Measurements from ENCODE around the gene ACR. TPM values are rescaled to one million over a fixed set of nuclear protein-coding genes. Genes with fewer than 3 reads are reported as not detected.

The ACR gene
- total RNA-seq, 1 donor from 2014 or later = not detected

- H3K27me3 Mint-ChIP-seq (ENCODE audit: low read depth, unreplicated experiment) = peaks cover 51% of the 10 kb centered on the region
- FAIRE-seq (no peak), DNase-seq (ENCODE audit: low read depth) (no peak)
- H3K36me3 Mint-ChIP-seq (ENCODE audit: low read depth, unreplicated experiment) = peaks cover 45% of the 10 kb centered on the region
- no peaks in the 10 kb centered on the region for H3K27me3 ChIP-seq (ENCODE audit: insufficient read depth, low read length)
- peaks cover 5% of the 10 kb centered on the region for H3K4me1 Mint-ChIP-seq (ENCODE audit: low read depth, unreplicated experiment)
- no peaks in the 10 kb centered on the region for H3K4me1 ChIP-seq (ENCODE audit: insufficient read depth, low read length)
- H3K27ac Mint-ChIP-seq (ENCODE audit: unreplicated experiment) = no peak overlapping the region
- H3K4me3 Mint-ChIP-seq (ENCODE audit: unreplicated experiment) = no peak overlapping the region
- peaks cover 8% of the 10 kb centered on the region for H3K9me3 Mint-ChIP-seq (ENCODE audit: unreplicated experiment)
- no peaks in the 10 kb centered on the region for H3K36me3 ChIP-seq (ENCODE audit: insufficient read depth, low read length)
- no peak for TF ChIP-seq EZH2 (IDR thresholded peaks at IDR 0.05; ENCODE audit: insufficient read depth, low read length)
- TF ChIP-seq CTCF (IDR thresholded peaks at IDR 0.05; ENCODE audit: insufficient read depth, low read depth, low read length) = no peak
- peaks cover 12% of the 10 kb centered on the region for H4K20me1 ChIP-seq (ENCODE audit: insufficient read depth, low read length)
- no peaks in the 10 kb centered on the region for H3K9me3 ChIP-seq (ENCODE audit: insufficient read depth, low read depth, low read length)
- H3K79me2 ChIP-seq (ENCODE audit: insufficient read depth, low read length) = no peaks in the 10 kb centered on the region
- no peak overlapping the region for H3K9ac ChIP-seq (ENCODE audit: low read length)
- H3K4me3 ChIP-seq (ENCODE audit: insufficient read depth, low read depth, low read length) = no peak overlapping the region
- no peak overlapping the region for H3K4me2 ChIP-seq (ENCODE audit: low read length)
- H2AFZ ChIP-seq (ENCODE audit: low read depth, low read length) = no peak overlapping the region
- no peak overlapping the region for H3K27ac ChIP-seq (ENCODE audit: low read depth, low read length)
Measured at GRCh38 chr22:50721257-50721844, 16.7 kb upstream of the ACR start.

DNA sequence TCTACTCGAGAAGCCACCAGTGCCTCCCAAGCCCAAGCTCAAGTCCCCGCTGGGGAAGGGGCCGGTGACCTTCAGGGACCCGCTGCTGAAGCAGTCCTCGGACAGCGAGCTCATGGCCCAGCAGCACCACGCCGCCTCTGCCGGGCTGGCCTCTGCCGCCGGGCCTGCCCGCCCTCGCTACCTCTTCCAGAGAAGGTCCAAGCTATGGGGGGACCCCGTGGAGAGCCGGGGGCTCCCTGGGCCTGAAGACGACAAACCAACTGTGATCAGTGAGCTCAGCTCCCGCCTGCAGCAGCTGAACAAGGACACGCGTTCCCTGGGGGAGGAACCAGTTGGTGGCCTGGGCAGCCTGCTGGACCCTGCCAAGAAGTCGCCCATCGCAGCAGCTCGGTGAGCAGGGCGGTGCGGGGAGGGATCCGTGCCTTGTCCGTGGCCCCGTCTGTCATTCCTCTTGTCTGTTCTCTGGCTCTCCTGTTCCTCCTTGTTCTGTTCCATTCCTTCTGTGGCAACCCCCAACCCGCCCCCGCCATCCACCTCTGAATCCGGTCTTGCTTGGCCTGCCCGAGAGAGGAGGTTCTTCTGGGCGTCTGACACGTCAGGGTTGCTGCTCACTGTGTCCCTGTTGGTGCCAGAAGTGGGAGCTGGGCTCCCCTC, 15.8 kb upstream of the ACR start:
- no peak overlapping the region for H3K4me3 ChIP-seq (ENCODE audit: insufficient read depth, low read depth, low read length)
- H3K9ac ChIP-seq (ENCODE audit: low read length) = no peak overlapping the region
- H3K4me3 Mint-ChIP-seq (ENCODE audit: unreplicated experiment) = no peak overlapping the region
- no peak for DNase-seq (ENCODE audit: low read depth)
- no peaks in the 10 kb centered on the region for H3K36me3 ChIP-seq (ENCODE audit: insufficient read depth, low read length)
- H3K27me3 Mint-ChIP-seq (ENCODE audit: low read depth, unreplicated experiment) = peaks cover 45% of the 10 kb centered on the region
- peaks cover 14% of the 10 kb centered on the region for H4K20me1 ChIP-seq (ENCODE audit: insufficient read depth, low read length)
- H3K4me2 ChIP-seq (ENCODE audit: low read length) = no peak overlapping the region
- no peak overlapping the region for H2AFZ ChIP-seq (ENCODE audit: low read depth, low read length)
- peaks cover 45% of the 10 kb centered on the region for H3K36me3 Mint-ChIP-seq (ENCODE audit: low read depth, unreplicated experiment)
- no peak overlapping the region for H3K27ac ChIP-seq (ENCODE audit: low read depth, low read length)
- H3K79me2 ChIP-seq (ENCODE audit: insufficient read depth, low read length) = no peaks in the 10 kb centered on the region
- TF ChIP-seq CTCF (IDR thresholded peaks at IDR 0.05; ENCODE audit: insufficient read depth, low read depth, low read length) (no peak), EZH2 (IDR thresholded peaks at IDR 0.05; ENCODE audit: insufficient read depth, low read length) (no peak)
- FAIRE-seq = no peak
- no peak overlapping the region for H3K27ac Mint-ChIP-seq (ENCODE audit: unreplicated experiment)
- no peaks in the 10 kb centered on the region for H3K27me3 ChIP-seq (ENCODE audit: insufficient read depth, low read length)
- peaks cover 5% of the 10 kb centered on the region for H3K4me1 Mint-ChIP-seq (ENCODE audit: low read depth, unreplicated experiment)
- peaks cover 3% of the 10 kb centered on the region for H3K9me3 Mint-ChIP-seq (ENCODE audit: unreplicated experiment)
- no peaks in the 10 kb centered on the region for H3K9me3 ChIP-seq (ENCODE audit: insufficient read depth, low read depth, low read length)
- H3K4me1 ChIP-seq (ENCODE audit: insufficient read depth, low read length) = no peaks in the 10 kb centered on the region
